Aorta (tissue), 5 donors: ENCODE data around the gene FHIP1B. TPM values are rescaled to one million over a fixed set of nuclear protein-coding genes. Genes with fewer than 3 reads are reported as not detected.
A peak's percentile ranks its signal among the peaks of the same experiment; 100 is the strongest.

Experiments
- ATAC-seq: fragments of 200-7000 bp; cut with Tn5 transposase; one replicate; pipeline ENCODE4 v1.9.1; 2022; ENCODE audit warnings: moderate library complexity; ENCODE audit not compliant: low FRiP score
- DNase-seq, 2 donors: peaks; one replicate each; pipeline ENCODE4 v3.0.0-alpha.2; 2020
- H3K27ac ChIP-seq, 2 donors: one replicate each; pipeline ENCODE4 v1.5.1; 2013; ENCODE audit warnings: low read length in 2 of 2, mild to moderate bottlenecking in 2 of 2, moderate library complexity in 2 of 2, control low read depth in 1 of 2, inconsistent platforms in 1 of 2, low read depth in 1 of 2
- H3K27me3 ChIP-seq, 2 donors: one replicate each; pipeline ENCODE4 v1.6.1; 2013; ENCODE audit warnings: control low read depth in 1 of 2, low read length in 1 of 2, mild to moderate bottlenecking in 1 of 2, moderate library complexity in 1 of 2; ENCODE audit not compliant: insufficient read depth in 2 of 2, control insufficient read depth in 1 of 2
- H3K36me3 ChIP-seq, 2 donors: one replicate each; pipeline ENCODE4 v1.6.1; 2013; ENCODE audit warnings: control low read depth in 1 of 2, low read length in 1 of 2, mild to moderate bottlenecking in 1 of 2; ENCODE audit not compliant: insufficient read depth in 2 of 2, control insufficient read depth in 1 of 2
- H3K4me1 ChIP-seq, 2 donors: one replicate each; pipeline ENCODE4 v1.6.1; 2013; ENCODE audit warnings: low read length in 2 of 2, control low read depth in 1 of 2, mild to moderate bottlenecking in 1 of 2, moderate library complexity in 1 of 2; ENCODE audit not compliant: insufficient read depth in 2 of 2, control insufficient read depth in 1 of 2
- H3K4me3 ChIP-seq, 2 donors: one replicate each; pipeline ENCODE4 v1.5.1; 2013; ENCODE audit warnings: low read length in 2 of 2, control low read depth in 1 of 2, mild to moderate bottlenecking in 1 of 2
- H3K9me3 ChIP-seq: one replicate; pipeline ENCODE4 v1.6.1; 2013; ENCODE audit warnings: mild to moderate bottlenecking, low read length; ENCODE audit not compliant: control insufficient read depth
- WGBS, 2 donors: extraction: QIAGEN DNeasy Blood & Tissue Kit; methylation state at CpG; one replicate each; pipeline ENCODE4 v1.1.7; 2013; 5-methylcytosine and 5-hydroxymethylcytosine counted together
- intact Hi-C, 2 donors: fragments of 100-400 bp; cut with DNase I; formaldehyde crosslinking; loops; one replicate each; pipeline versions ENCODE4 v1.14.2 to v1.15.0; 2022
- polyA plus RNA-seq, 2 donors: library from polyadenylated mRNA; stranded (reverse); fragments of 200-250 nt; gene quantifications; one replicate each; pipeline ENCODE4 v1.2.3, GENCODE V29; 2013
- total RNA-seq, 2 donors: library from RNA; stranded (reverse); fragmentation: NEBNext Ultra II Directional; extraction: Animal tissue kit (Norgen Biotek cat#: 25700); gene quantifications; one replicate each; pipeline ENCODE4 v1.2.1, GENCODE V29; 2021
- donor health status: healthy with polysubstance abuse.
- donor health status: Bipolar disorder and iron deficiency.
- donor health status: DM: no; HTN: no; CAD: no.
- donor health status: DM: no; HTN: no; CAD: no.
- donor health status: DM: yes; HTN: yes; CAD: no.

The FHIP1B gene
- total and polyA plus RNA-seq, 4 donors = 9.0 to 82.1 (median 32.9) TPM

GRCh38 chr11:6233984-6234386 lies 451 bp downstream of the FHIP1B start:
- ATAC-seq = no peak
- Histone ChIP-seq H3K27me3 (no peaks in the 10 kb centered on the region), H3K9me3 (no peaks in the 10 kb centered on the region), H3K4me3 (peak overlapping the region; percentile 55 to 80), H3K27ac (peak overlapping the region in 1 of 2 donors; percentile 50), H3K36me3 (peaks cover 0 to 5% of the 10 kb centered on the region in 2 donors), H3K4me1 (no peaks in the 10 kb centered on the region)
- peak in 1 of 2 donors; percentile 72 for DNase-seq
- intact Hi-C loops = no loop called here
- WGBS, 2 donors = 0 to 1% methylated on average over 10 of the region's 10 CpGs

GRCh38 chr11:6232899-6233298 lies 1.5 kb downstream of the FHIP1B start:
- DNase-seq = no peak
- H3K9me3 ChIP-seq = no peaks in the 10 kb centered on the region
- intact Hi-C loops = no loop called here
- peaks cover 0 to 5% of the 10 kb centered on the region in 2 donors for H3K36me3 ChIP-seq
- no peak for ATAC-seq
- no peak overlapping the region for H3K27ac ChIP-seq
- no peaks in the 10 kb centered on the region for H3K27me3 ChIP-seq
- no peak overlapping the region for H3K4me3 ChIP-seq
- H3K4me1 ChIP-seq = no peaks in the 10 kb centered on the region

DNA sequence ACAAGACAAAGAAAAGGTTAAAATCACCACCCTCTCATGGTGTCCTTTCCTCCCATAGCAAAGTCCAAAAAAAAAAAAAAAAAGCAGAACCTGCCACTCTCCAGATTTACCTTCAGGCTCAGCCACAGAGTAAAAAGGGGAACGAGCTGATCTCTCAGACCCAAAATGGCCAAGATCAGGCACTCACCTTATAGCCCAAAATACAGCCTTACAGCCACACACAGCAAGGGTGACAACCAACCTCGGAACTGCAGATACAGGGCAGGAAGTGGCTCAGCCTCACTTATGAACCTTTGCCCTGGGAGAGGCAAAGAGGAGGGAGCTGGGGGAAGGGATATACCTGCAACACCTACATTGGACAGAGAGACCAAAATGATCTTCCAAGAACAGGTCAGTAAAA lies 4.5 kb downstream of the FHIP1B start:
- intact Hi-C loops = no loop called here
- H3K4me1 ChIP-seq = no peaks in the 10 kb centered on the region
- H3K36me3 ChIP-seq = peaks cover 0 to 5% of the 10 kb centered on the region in 2 donors
- H3K27me3 ChIP-seq = no peaks in the 10 kb centered on the region
- no peak overlapping the region for H3K27ac ChIP-seq
- no peak for ATAC-seq
- H3K9me3 ChIP-seq = no peaks in the 10 kb centered on the region
- WGBS, 2 donors = 76 to 77% methylated on average over 2 of the region's 2 CpGs
- no peak overlapping the region for H3K4me3 ChIP-seq
- no peak for DNase-seq

- Histone ChIP-seq H3K36me3 (peaks cover 5% of the 10 kb centered on the region in 2 donors), H3K4me3 (no peak overlapping the region), H3K9me3 (no peaks in the 10 kb centered on the region), H3K27ac (no peak overlapping the region), H3K4me1 (no peaks in the 10 kb centered on the region), H3K27me3 (no peaks in the 10 kb centered on the region)
- intact Hi-C loops = no loop called here
- 52 to 69% methylated on average over 3 of the region's 3 CpGs for WGBS, 2 donors
- no peak for ATAC-seq
- DNase-seq = no peak
These were observed 5.9 kb downstream of the FHIP1B start for GRCh38 chr11:6228520-6228919.

DNA sequence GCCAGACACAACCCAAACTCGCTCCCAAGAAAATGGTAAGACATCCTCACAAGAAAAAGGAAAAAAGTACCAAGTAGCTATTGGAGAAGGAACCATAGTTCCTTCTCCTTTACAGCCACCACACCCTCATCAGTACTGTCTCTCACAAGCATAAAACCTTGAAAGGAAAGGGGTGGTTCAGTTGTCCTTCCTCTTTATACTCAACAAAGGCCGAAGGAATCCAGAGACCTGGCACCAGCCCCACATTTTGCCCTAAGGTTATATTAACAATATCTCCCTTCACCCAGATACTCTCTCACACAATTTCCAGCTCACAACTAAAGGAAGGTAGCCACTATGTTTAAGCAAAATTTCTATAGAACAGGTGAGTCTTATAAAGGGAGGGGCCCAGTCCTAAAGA lies 8.5 kb downstream of the FHIP1B start:
- DNase-seq (no peak), ATAC-seq (no peak)
- Histone ChIP-seq H3K4me3 (no peak overlapping the region), H3K9me3 (no peaks in the 10 kb centered on the region), H3K27ac (no peak overlapping the region), H3K36me3 (peaks cover 8 to 12% of the 10 kb centered on the region in 2 donors), H3K27me3 (no peaks in the 10 kb centered on the region), H3K4me1 (no peaks in the 10 kb centered on the region)
- intact Hi-C loops = no loop called here
- WGBS, 2 donors = 76 to 82% methylated on average over 2 of the region's 2 CpGs

- H3K9me3 ChIP-seq = no peaks in the 10 kb centered on the region
- peaks cover 6 to 12% of the 10 kb centered on the region in 2 donors for H3K36me3 ChIP-seq
- intact Hi-C loops = no loop called here
- no peaks in the 10 kb centered on the region for H3K27me3 ChIP-seq
- no peak for ATAC-seq
- H3K4me1 ChIP-seq = no peaks in the 10 kb centered on the region
- no peak overlapping the region for H3K27ac ChIP-seq
- 74 to 80% methylated on average over 1 of the region's 1 CpG for WGBS, 2 donors
- no peak overlapping the region for H3K4me3 ChIP-seq
- DNase-seq = no peak
These were observed 9.4 kb downstream of the FHIP1B start for GRCh38 chr11:6225024-6225423.

DNA sequence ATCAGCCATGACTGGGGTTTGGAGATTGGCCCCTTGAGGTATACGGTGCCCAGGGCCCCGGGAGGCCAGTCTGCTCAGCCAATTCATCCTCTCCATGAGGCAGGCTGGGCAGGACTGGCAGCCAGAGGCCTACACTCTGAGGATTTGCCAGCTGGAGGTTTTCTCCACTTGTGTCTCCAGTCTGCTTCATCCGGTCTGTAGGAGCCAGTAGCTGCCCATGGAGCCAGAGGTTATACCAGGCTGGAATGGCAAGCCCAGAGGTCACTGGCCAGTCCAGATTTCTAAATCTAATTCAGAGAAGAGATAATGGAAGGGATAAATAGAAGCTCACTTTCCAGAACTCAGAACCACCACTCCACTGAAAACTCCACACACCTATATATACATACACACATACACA lies 10.0 kb downstream of the FHIP1B start:
- intact Hi-C loops = no loop called here
- no peak for ATAC-seq

GRCh38 chr11:6223854-6224253 lies 10.6 kb downstream of the FHIP1B start:
- Histone ChIP-seq H3K36me3 (peaks cover 3 to 14% of the 10 kb centered on the region in 2 donors), H3K4me3 (no peak overlapping the region), H3K27me3 (no peaks in the 10 kb centered on the region), H3K27ac (no peak overlapping the region), H3K9me3 (no peaks in the 10 kb centered on the region), H3K4me1 (no peaks in the 10 kb centered on the region)
- 93% methylated on average over 17 of the region's 17 CpGs for WGBS, 2 donors
- no peak for DNase-seq
- intact Hi-C loops = no loop called here
- ATAC-seq = no peak

More for the DNA sequence above, 10.0 kb downstream of the FHIP1B start:
- DNase-seq = no peak
- no peaks in the 10 kb centered on the region for H3K27me3 ChIP-seq
- no peaks in the 10 kb centered on the region for H3K4me1 ChIP-seq
- no peaks in the 10 kb centered on the region for H3K9me3 ChIP-seq
- H3K27ac ChIP-seq = no peak overlapping the region
- peaks cover 3 to 14% of the 10 kb centered on the region in 2 donors for H3K36me3 ChIP-seq
- H3K4me3 ChIP-seq = no peak overlapping the region
- 90 to 91% methylated on average over 3 of the region's 3 CpGs for WGBS, 2 donors

DNA sequence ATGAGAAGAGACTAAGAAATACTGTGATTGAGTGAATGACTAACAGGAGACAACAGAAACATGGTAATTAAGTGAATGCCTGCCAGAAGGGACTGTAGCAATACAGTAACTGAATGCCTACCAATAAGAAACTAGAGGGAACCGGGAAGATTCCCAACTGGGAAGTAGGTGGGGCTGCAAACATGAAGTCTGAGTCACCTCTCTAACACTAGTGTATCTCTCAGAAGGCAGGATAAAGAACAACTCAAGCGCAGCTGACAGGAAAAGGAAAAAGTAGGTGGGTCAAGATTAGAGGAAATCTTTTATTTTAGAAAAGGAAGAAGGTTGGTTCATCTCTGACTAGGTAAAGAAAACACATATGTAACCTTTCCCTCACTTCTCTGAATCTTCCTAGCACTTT lies 15.1 kb downstream of the FHIP1B start:
- Histone ChIP-seq H3K36me3 (peaks cover 3 to 29% of the 10 kb centered on the region in 2 donors), H3K9me3 (no peaks in the 10 kb centered on the region), H3K27me3 (no peaks in the 10 kb centered on the region), H3K27ac (no peak overlapping the region), H3K4me3 (no peak overlapping the region), H3K4me1 (no peaks in the 10 kb centered on the region)
- intact Hi-C loops = no loop called here
- ATAC-seq = peak; percentile 43
- WGBS, 2 donors = 73 to 81% methylated on average over 2 of the region's 2 CpGs
- DNase-seq = no peak
